Keratinocyte (primary cell): ENCODE results near the gene GBP2. TPM values are rescaled to one million over a fixed set of nuclear protein-coding genes. Genes with fewer than 3 reads are reported as not detected.

ENCODE experiments used
- DNase-seq: peaks from one replicate; pipeline ENCODE4 v3.0.0-alpha.2; 2011; ENCODE audit warnings: low read depth, missing footprints, low spot score
- FAIRE-seq: peaks from 2 replicates; lab custom pipeline; 2011; peaks lifted over from hg19 to GRCh38; lab: Jason Lieb, UNC
- H2AFZ ChIP-seq: 2 replicates; pipeline ENCODE4 v1.6.0; 2012; ENCODE audit warnings: low read length, control low read depth, inconsistent platforms; ENCODE audit not compliant: control insufficient read depth
- H3K27ac ChIP-seq: 2 replicates; pipeline ENCODE4 v1.5.1; 2011; ENCODE audit warnings: low read length; ENCODE audit not compliant: control insufficient read depth, insufficient read depth
- H3K27me3 ChIP-seq: 3 replicates; pipeline ENCODE4 v1.6.0; 2011; ENCODE audit warnings: low read length; ENCODE audit not compliant: control insufficient read depth, insufficient read depth; ENCODE audit errors: extremely low read depth
- H3K36me3 ChIP-seq, 2 experiments: 2 replicates in 1 of 2; 3 replicates in 1 of 2; pipeline ENCODE4 v1.5.1; 2011; ENCODE audit warnings: low read length in 2 of 2, mild to moderate bottlenecking in 1 of 2; ENCODE audit not compliant: control insufficient read depth in 2 of 2, insufficient read depth in 2 of 2; ENCODE audit errors: extremely low read depth in 1 of 2
- H3K4me1 ChIP-seq: 3 replicates; pipeline ENCODE4 v1.5.1; 2011; ENCODE audit warnings: low read length; ENCODE audit not compliant: control insufficient read depth, insufficient read depth; ENCODE audit errors: extremely low read depth
- H3K4me2 ChIP-seq: 3 replicates; pipeline ENCODE4 v1.6.0; 2011; ENCODE audit warnings: low read depth, low read length; ENCODE audit not compliant: control insufficient read depth, insufficient read depth; ENCODE audit errors: extremely low read depth
- H3K4me3 ChIP-seq, 3 experiments: fragments of 200-600 bp in 1 of 3; sonication (generic) in 1 of 3; 2 replicates in 2 of 3; 3 replicates in 1 of 3; pipeline ENCODE4 v1.5.1; 2011 to 2016; ENCODE audit warnings: low read length in 3 of 3, mild to moderate bottlenecking in 3 of 3, control low read depth in 2 of 3, inconsistent platforms in 1 of 3, low read depth in 1 of 3, mixed read lengths in 1 of 3, mixed run types in 1 of 3, moderate library complexity in 1 of 3; ENCODE audit not compliant: control insufficient read depth in 2 of 3, insufficient read depth in 2 of 3; ENCODE audit errors: extremely low read depth in 1 of 3
- H3K79me2 ChIP-seq: 2 replicates; pipeline ENCODE4 v1.6.0; 2012; ENCODE audit warnings: low read length; ENCODE audit not compliant: control insufficient read depth, insufficient read depth
- H3K9ac ChIP-seq: 3 replicates; pipeline ENCODE4 v1.6.0; 2011; ENCODE audit warnings: low read length; ENCODE audit not compliant: control insufficient read depth, insufficient read depth; ENCODE audit errors: extremely low read depth
- H3K9me1 ChIP-seq: 3 replicates; pipeline ENCODE4 v1.6.0; 2011; ENCODE audit warnings: low read length; ENCODE audit not compliant: control insufficient read depth, insufficient read depth; ENCODE audit errors: extremely low read depth
- H3K9me3 ChIP-seq: 2 replicates; pipeline ENCODE4 v1.5.1; 2012; ENCODE audit warnings: low read depth, low read length; ENCODE audit not compliant: control insufficient read depth
- H4K20me1 ChIP-seq: 3 replicates; pipeline ENCODE4 v1.6.0; 2011; ENCODE audit warnings: low read length; ENCODE audit not compliant: control insufficient read depth, insufficient read depth; ENCODE audit errors: extremely low read depth
- CTCF ChIP-seq, 3 experiments: IDR thresholded peaks in 1 of 3; conservative IDR thresholded peaks in 1 of 3; optimal IDR thresholded peaks in 1 of 3; 2 replicates in 2 of 3; 3 replicates in 1 of 3; pipeline versions ENCODE3 to v1.5.1; 2011; ENCODE audit warnings: low read length in 3 of 3, mild to moderate bottlenecking in 3 of 3, moderate library complexity in 2 of 3, control low read depth in 1 of 3, inconsistent platforms in 1 of 3; ENCODE audit not compliant: insufficient read depth in 2 of 3; ENCODE audit errors: extremely low read depth in 1 of 3
- EZH2 ChIP-seq: IDR thresholded peaks from one replicate; pipeline ENCODE4 v1.6.1; 2012; ENCODE audit warnings: inconsistent platforms, mild to moderate bottlenecking, low read length, moderate library complexity
- dilution Hi-C: fragments of 300-500 bp; cut with MboI; formaldehyde crosslinking; loops from one replicate; pipeline ENCODE4 v1.7.0; 2020; ENCODE audit warnings: low sequenced_read_pairs; ENCODE audit not compliant: extremely low pct_ligation_motif_present
- polyA plus RNA-seq, 5 experiments: library from polyadenylated mRNA; depleted of rRNA in 3 of 5; stranded (reverse) in 3 of 5; stranded (forward) in 1 of 5; unstranded in 1 of 5; fragments of >200 nt; gene quantifications; 1 replicate in 1 of 5; 2 replicates in 3 of 5; 3 replicates in 1 of 5; pipeline versions ENCODE4 v1.2.1 to v1.2.3, GENCODE V29; 2011 to 2012; ENCODE audit warnings: missing spikeins in 2 of 5, low read depth in 1 of 5, low replicate concordance in 1 of 5

The GBP2 gene
- polyA plus RNA-seq, 1 donor (not counting 4 experiments of a cell fraction or from before 2014, with no cell fraction given) = 0.43 TPM

GRCh38 chr1:89104687-89105086, 21.2 kb downstream of the GBP2 start:
- no peak for FAIRE-seq
- H3K36me3 ChIP-seq = no peaks in the 10 kb centered on the region
- TF ChIP-seq EZH2 = no peak
- TF ChIP-seq CTCF (optimal IDR thresholded peaks at IDR 0.05 in 1 of 3, IDR thresholded peaks at IDR 0.05 in 1 of 3, conservative IDR thresholded peaks at IDR 0.05 in 1 of 3; ENCODE audit: extremely low read depth in 1 of 3, insufficient read depth in 2 of 3, low read length in 3 of 3) = no peak

GRCh38 chr1:89104147-89104546, 21.8 kb downstream of the GBP2 start:
- no peak for DNase-seq
- Histone ChIP-seq H3K4me3 (no peak overlapping the region), H3K9ac (no peak overlapping the region), H3K36me3 (no peaks in the 10 kb centered on the region), H2AFZ (no peak overlapping the region), H3K27ac (no peak overlapping the region), H4K20me1 (no peaks in the 10 kb centered on the region), H3K9me1 (no peaks in the 10 kb centered on the region), H3K4me2 (no peak overlapping the region), H3K4me1 (no peaks in the 10 kb centered on the region), H3K79me2 (no peaks in the 10 kb centered on the region), H3K9me3 (no peaks in the 10 kb centered on the region), H3K27me3 (no peaks in the 10 kb centered on the region)
- TF ChIP-seq CTCF (optimal IDR thresholded peaks at IDR 0.05 in 1 of 3, IDR thresholded peaks at IDR 0.05 in 1 of 3, conservative IDR thresholded peaks at IDR 0.05 in 1 of 3; ENCODE audit: extremely low read depth in 1 of 3, insufficient read depth in 2 of 3, low read length in 3 of 3) (no peak), EZH2 (no peak)
- peak; percentile 59 for FAIRE-seq
- dilution Hi-C loops = no loop called here

More at GRCh38 chr1:89104687-89105086, 21.2 kb downstream of the GBP2 start:
- no peaks in the 10 kb centered on the region for H3K9me3 ChIP-seq
- H3K9ac ChIP-seq = no peak overlapping the region
- no peak overlapping the region for H3K4me2 ChIP-seq
- no peaks in the 10 kb centered on the region for H3K9me1 ChIP-seq
- H3K27me3 ChIP-seq = no peaks in the 10 kb centered on the region
- no peak overlapping the region for H2AFZ ChIP-seq
- H3K27ac ChIP-seq = no peak overlapping the region
- H3K4me3 ChIP-seq = no peak overlapping the region
- H3K4me1 ChIP-seq = no peaks in the 10 kb centered on the region
- no peaks in the 10 kb centered on the region for H3K79me2 ChIP-seq
- dilution Hi-C loops = no loop called here
- no peaks in the 10 kb centered on the region for H4K20me1 ChIP-seq
- no peak for DNase-seq
